GM21528 (cell line): ENCODE data around the gene CREB3L2.

ENCODE experiments used
- ATAC-seq: cut with Tn5 transposase; IDR thresholded peaks from one replicate; pipeline ENCODE4 v1.9.1; 2021; ENCODE audit warnings: mild to moderate bottlenecking, moderate library complexity; ENCODE audit not compliant: unreplicated experiment, low FRiP score

CREB3L2 gene

DNA sequence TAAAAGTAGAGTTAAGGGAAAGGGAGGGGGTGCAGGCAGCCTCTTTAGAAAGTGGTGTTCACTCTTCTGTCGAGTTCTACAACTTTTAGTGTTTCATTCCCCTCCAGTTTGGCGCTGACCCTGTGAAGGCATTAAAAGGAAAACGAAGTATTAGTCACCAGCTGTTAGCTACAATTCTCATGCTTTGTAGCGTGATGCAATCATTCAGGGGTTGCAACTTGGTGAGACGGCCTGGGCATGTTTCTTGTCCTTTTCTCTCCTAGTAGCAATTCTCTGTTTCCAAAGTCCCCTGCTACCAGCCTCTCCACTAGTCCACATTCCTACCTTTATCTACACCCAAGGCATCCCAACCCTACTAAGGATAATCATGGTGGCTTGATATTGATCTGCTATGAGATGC is 121.5 kb downstream of the CREB3L2 start:
- no peak for ATAC-seq

DNA sequence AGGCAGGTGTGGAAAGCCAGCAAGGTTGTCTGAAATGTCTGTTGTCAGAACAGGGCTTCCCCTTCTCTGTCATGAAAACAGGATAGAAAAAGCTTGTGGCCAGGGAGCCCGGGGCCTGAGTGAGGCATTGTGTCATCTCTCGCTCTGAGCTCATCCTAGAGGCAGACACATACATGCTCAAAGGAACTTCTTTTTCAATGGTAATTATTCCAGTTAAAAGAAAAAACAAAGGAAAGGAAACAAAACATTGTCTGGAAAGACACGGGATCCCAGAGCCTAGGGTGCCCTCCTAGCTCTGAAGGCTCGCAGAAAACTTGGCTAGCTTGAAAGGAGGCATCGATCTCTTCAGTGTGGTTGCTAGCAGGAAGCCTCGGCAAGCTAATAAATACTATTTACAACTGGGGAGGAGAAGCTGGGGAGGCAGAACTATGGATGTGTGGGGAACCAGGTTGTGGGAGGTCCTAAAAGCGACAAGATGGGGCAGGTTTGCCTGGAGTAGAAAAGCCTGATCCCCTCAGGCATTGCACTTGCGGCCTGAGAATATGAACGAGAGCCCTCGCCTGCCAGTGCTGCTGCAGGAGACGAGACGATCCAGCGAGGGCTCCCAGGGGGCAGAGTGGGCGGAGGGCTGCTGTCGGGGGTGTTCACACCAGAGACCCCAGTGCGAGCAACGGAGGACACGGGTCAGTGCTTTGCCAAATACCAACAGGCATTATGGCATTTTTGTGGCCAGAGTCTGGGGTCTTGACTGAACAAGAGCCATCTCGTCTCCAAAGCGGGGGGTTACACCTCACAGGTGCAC is 122.3 kb downstream of the CREB3L2 start:
- no peak for ATAC-seq

DNA sequence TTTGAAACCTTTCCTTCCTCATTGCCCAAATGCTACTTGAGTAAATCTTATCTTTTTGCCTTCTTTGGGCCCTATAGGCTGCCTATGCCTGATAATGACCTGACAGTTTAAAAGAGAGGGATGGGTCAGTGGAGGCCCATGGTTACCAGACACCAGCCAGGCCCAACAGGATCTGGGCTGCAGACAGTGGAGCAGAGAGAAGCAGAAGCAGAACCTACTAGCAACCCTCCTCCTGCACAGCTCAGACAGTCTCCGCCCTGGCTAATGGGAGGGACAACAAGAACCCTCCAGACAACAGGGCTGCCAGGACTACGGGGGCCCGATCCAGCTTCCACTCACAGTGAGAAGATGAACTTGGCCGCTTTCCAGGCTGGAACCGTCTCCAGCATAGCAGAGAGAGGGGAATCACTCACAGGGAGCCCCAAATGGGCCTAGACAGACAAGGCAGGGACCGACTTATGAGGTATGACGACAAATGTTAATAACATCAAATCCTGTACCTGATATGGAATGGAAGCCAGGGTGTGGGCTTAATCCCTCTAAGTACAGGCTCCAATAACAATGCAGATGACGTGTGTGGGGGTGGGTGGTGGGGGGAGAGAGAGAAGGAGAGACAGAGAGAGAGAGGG is 123.4 kb downstream of the CREB3L2 start:
- ATAC-seq = no peak

DNA sequence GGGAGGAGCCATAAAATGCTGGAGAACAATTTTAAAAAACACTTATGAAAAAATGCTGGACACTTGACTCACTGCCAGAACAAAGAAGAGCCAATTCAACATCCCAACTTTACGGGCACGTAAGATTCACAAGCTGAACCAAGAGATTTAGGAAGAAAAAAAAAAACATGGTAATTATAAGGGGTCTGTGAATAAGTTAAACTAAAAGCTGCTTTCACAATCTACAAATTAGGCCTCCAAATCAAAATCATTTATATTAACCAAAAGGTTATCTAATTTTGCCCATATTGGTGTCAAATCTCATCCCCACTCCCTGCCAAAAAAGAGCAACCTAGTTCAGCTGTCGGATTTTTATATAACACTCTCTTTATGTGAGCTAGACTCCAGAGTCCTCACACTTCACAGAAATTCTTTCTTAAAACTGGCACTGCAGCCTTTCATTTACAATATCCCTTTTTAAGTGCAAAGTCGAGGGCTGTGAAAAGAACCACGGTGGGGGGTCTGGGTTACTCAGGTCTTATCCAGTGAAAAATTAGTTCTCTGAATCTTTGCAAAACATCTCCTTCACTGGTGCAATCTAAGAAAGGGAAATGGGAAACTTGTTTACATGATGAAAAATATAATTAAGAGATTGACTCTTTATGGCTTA is 124.7 kb downstream of the CREB3L2 start:
- ATAC-seq = no peak

DNA sequence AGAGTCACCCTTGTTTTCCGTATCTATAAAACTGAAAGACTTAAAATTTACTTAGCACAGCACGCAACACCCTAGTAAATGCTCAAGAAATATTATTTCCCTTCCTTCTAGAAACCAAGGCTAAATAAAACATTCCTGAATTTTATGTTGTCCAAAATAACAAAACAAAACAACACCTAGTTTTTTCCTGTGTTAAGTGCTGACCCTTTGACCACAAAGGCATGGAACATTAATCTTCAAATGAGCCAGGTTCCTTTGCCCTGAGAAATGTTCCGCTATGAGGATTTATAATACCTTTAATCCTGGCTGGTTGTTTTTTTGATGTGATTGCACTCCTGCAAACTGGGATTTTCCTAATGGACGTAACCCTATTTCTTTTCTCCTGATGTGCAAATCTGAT is 126.1 kb downstream of the CREB3L2 start:
- ATAC-seq = no peak

DNA sequence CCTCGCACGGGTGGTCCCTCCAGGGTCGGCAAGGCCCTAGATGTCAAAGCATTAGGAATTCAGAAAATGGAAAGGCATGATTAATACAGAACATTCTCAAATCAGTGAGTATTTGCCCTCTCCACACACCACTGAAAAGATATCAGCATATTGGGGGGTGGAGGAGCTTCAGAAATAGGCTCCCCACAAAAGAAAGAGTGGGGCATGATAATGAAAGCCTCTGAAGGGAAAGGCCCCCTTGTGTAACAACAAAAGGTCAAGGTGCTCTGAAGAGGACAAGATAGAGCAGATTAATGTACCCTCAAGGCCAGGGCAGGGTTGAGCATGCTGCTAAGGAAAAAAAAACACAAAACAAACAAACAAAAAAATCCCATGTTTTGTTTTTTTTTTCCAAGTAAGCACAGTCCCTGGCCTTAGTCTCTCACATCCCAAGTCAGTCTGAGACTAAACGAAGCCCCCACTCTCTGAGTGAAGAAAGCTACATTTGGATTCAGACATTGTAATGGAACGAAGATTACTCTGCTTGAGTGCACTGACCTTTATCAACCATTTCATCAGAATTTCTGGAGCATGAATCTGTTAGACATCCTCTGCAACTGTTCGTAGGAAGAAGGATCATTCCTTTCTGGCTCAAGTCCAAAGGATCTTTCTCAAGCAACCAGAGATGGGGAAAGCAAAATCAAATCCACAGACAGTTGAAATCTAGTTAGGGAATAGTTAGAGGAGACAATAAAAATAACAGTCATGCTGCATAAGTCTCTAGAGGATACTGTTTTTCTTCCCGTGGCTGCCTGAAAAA is 127.7 kb downstream of the CREB3L2 start:
- no peak for ATAC-seq

DNA sequence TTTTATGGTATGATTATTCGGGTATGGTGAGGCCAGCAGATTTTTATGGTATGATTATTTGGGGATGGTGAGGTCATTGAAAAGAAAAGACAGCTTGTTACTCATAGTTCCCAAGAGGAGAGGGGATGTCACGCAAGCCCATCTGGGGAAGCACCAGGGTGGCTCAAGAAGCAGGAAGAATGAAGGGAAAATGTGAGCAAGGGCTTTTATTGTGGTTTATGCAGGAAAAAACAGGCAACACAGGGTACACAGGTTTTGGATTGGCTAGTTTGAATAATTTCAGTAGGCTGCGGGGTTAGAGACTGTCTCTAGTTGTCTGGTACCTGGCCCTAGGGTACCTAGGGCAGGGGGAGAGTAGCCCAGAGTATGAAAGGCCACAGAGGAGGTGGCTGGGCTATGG is 128.4 kb downstream of the CREB3L2 start:
- no peak for ATAC-seq

DNA sequence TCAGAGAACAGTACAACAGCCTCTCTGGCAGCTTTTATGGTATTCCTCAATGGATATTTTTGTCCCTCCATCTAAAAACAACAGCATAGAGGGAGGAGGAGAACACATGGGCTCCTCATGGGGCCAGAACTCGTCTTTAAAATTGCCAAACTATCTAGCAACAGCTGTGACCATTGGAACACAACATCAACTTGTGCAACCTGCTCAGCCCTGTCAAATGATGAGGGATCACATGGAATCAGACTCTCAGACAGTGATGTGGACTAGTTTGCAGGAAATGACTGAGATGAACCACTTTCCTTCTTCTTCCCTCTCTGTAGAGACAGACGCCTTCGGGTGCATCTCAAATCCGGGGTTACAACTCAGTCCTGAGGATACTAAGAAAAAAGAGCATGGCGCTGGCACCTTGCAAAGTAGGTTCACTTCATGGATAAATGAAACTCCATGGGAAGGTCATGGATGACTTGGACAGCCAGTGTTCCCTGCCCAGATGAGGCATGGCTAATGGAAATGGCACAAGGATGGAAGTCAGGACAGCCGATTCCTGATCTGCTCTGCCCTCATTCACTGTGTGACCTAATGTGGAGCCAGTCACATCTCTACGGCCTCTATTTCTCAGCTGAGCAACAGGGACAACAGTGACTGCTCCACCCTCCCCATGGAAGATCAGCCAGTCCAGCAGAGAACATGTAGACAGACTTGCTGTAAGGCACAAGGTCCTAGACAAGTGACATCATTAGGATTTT is 130.5 kb downstream of the CREB3L2 start:
- no peak for ATAC-seq

DNA sequence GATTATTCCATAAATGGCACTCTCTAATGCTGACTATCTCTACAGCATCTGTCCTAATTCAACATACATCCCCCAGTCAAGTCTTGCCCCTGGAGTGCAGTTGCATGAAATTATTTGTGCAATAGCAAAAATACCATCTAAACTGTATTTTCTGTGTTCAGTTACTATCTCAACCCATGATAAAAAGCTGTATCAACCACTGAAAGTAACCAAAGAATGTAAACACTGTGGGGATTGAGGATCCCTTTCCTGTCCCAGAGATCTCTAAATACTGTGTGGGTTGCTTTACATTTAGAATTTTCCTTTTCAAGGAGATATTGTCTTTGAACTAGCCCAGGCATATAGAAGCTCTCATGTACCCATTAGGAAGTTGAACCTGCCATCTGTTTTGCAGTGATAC is 131.2 kb downstream of the CREB3L2 start:
- ATAC-seq = no peak

DNA sequence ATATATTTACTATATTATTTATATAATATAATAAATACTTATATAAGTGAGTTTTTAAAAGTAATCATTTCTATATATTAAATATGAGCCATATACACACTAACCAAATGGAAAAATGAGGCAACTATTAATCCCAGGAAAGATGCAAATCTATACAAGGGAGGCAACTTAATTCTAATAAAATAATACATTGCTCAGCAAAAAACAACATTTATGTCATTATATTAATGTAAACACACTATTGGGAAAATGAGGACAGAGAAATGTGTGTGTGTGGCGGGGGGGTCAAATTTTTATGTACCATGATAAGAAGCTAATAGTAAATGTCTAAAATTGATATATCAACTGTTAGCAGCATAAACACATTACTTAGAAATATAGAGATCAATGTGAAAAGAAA is 131.8 kb downstream of the CREB3L2 start:
- ATAC-seq = no peak

DNA sequence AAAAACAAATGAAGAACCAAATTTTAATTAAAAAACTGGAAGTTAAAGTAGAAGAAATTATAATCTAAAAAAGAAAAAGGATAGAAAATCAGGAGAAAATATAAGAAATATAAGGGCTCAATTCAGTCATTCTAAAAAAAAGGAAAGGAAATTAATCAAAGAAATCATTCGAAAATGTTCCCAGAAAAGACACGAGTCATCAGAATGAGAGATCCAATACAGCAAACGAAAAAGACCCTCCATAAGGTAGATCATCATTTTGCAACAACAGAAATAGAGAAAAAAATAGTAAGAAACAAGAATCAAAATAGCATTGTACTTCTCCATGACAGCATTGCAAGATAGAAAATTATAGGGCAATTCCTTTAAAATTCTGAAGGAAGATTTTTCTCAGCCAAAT is 132.6 kb downstream of the CREB3L2 start:
- ATAC-seq = no peak

DNA sequence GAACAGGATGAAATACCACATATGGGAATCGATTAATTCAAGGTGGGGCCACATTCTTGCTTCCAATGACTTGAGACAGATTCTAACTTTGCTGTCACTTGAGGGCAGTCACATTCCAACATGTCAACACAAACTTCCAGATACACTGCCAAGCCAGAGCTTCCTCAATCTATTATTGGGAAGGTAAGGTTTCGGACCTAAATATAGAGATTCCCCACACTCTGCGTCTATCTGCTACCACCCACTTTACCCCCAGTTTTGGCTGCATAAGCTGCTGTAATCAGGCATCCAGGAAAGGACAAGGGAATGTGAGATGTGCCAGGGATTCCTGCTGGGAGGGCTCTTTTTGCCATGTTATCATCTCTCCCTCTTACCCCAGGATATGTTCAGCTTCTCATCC is 134.6 kb downstream of the CREB3L2 start:
- no peak for ATAC-seq

DNA sequence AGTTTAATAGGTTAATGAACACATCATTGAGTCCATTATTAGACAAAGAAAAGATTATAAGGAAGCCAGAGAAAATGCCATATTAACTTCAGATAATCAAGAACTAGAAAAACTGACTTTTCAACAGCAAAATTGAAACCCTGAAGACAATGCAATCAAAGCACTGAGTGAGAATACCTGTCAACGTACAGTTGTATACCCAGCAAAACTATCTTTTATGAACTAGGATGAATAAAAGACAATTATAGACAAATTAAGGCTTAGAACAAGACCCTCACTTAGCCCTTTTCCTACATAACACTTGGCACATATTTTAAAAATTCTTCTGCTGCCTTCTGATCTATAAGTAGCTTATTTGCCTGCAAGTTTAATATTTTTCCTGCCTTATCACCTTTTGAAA is 136.1 kb downstream of the CREB3L2 start:
- ATAC-seq = no peak

DNA sequence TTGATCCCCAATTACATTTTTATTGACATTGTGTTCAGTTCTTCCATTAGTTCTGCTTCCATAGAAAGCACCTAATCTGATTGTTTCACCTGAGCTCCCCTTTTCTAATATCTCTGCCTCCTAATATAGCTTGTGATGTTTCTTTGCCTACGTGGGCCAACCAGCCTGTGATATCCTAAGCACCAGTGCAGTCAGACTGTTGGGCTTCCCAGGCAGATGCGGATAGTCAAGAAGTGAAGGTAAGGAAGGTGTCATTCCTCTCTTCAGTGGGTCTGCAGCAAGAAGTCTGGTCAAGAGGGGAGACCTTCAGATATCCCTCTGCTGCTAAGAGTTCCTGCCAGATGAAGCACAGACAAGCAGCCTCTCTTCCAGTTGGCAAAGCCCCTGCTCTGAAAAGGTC is 138.9 kb downstream of the CREB3L2 start:
- no peak for ATAC-seq

DNA sequence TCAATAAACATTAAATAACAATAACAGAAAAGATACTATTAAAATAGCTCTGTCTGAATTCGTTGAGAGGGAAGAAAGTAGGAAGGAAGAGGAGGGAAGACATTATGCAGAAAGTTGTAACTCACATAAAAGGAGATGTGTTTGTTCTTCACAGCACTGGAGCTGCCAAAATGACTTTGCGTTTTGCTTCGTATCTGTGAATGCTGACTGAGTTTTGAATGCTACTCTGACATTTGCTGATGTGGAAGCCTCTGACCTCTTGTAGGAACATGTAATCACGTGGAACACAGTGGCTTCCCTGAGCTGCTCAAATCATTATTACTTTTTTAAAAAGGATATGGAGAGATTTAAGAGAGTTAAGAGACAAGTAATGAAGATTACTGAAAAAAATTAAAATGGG is 139.5 kb downstream of the CREB3L2 start:
- ATAC-seq = no peak

DNA sequence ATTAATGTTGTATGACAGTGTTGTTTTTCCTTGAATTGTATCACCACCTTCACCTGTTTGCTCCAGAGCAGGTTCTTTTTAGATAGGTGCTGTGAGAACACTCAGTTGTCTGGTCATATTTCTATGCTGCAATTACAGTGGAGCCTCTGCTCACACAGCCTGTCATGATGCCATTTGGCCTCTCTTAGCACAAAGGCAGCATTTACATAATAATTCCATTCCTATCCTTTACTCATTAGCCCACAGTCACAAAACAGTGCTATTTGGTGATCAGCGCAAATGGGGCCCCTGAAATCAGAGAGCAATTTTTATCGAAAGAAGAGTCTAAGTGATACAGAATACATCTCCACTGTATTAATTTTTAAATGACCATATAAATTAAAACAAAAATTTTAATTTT is 141.3 kb downstream of the CREB3L2 start:
- no peak for ATAC-seq

DNA sequence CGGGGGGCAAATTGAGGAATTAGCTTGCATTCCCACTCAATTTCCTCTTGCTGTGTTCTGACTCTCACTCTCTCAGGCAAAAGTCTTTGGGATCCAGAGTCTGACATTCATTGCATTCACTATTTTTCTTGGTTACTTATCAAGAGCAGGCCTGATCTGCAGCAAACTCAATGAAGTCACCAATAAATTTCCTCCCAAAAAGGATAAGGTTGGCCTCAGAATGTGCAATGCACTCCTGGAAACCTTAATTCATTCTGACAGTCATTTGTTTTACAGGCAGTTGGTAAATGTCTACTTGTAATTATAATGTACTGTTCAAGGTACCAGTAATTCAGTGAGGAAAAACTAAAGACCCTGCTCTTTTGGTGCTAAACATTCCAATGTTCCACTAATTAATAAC is 148.8 kb downstream of the CREB3L2 start:
- ATAC-seq = no peak

DNA sequence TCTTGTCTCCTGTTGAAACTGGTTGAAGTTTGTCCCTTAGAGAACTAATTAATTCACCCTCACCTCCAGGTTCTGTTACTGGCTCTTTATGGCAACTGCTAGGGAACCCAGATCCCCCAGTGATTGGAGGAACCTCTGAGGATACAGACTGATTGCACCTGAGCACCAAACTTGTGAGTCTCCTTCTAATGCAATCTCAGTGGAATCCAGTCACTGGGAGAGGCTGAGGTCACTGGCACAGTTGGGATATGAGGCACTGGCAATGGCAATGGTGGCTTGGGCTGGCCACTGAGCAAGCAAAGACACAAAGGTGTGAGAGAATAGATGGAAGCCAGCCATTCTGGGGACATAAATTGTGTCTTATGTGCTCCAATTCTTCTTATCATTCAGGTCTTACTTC is 149.8 kb downstream of the CREB3L2 start:
- ATAC-seq = no peak

DNA sequence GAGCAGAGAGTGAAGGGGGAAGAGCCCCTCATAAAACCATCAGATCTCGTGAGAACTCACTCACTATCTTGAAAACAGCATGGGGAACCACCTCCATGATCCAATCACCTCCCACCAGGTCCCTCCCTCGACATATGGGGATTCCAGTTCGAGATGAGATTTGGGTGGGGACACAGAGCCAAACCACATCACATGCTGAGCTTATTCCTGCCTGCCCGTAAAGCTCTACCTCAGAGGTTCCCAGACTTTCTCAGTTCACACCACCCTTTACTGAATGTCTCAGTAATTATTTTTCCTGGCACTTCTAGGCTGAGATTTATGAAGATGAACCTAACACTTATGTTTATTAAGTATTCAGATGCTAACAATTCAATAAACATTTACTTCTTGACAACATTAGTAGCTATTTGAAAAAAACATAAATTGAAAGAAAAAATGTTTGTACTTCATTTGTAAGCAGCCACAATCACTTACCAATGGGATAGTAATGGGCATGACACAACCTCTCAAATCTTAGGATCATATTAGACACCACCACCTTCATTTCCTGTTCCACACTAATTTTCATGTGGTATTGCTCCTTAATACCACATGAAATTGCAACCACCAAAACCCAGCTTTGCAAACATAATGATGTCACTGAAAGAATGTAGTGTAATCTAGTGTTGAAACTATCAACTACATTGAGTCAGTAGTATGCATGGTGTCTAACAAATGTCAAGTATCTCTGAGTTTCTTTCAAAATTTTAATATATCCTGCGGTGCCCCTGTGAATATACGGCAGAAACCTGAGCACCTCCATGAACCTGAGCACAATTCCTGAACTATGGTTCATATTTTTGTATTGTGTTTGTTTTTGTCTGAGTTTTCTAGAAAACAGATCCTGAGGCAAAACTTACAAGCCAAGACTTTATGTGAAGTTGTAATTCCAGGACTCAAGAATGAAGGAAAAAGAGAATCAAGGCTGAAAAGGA is 150.6 kb downstream of the CREB3L2 start:
- ATAC-seq = no peak
